Measurements from ENCODE around the gene RNF5.
"Not testable (repeated sequence)": the region's sequence is repeated elsewhere in the genome, so short reads cannot be mapped to it uniquely, and the experiment has no call there.

RNF5 gene, protein sequence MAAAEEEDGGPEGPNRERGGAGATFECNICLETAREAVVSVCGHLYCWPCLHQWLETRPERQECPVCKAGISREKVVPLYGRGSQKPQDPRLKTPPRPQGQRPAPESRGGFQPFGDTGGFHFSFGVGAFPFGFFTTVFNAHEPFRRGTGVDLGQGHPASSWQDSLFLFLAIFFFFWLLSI

DNA sequence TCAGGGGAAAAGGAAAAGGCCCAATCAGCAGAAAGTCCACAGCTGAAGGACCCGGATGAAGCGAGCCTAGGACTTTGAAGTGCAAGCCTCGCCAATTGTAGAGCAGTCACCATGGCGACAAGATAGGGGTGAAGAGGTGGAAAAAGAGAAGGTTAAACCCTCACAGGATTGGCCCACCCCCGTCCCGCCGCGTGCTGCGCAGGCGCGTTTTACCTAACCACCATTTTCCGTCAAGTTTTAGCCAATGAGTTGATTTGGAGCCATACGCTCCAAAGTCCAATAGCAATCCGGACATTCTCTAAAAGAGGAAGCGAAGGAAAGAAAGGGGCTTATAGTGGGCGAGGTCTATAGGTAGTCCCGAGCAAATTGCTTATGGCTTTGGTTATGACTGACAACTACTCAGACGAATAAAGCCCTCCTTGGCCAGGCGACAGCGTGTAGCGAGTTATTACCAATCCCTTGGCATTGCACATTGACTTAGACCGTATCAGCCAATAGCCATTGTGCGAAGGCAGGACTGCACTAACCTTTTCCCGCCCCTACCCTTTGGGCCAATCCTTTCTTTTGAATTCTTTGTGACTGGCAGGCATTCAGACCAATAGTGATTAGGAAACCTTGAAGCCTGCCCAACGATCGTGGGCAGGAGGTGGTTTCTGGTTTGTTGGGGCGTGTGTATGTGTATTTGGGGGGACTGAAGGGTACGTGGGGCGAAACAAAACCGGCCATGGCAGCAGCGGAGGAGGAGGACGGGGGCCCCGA lies at the start of gene RNF5:
TSS of gene RNF5 (plus strand) at position 618 of the 759 bp plus-strand sequence. CDS start at position 725, 107 bp downstream.
- DNase-seq = peak; percentile 100

GRCh38 chr6:32128751-32129296 lies 49.4 kb upstream of the RNF5 start:
- no peak for DNase-seq

GRCh38 chr6:32129297-32130088 lies 48.7 kb upstream of the RNF5 start:
- peak; percentile 61 for DNase-seq

DNA sequence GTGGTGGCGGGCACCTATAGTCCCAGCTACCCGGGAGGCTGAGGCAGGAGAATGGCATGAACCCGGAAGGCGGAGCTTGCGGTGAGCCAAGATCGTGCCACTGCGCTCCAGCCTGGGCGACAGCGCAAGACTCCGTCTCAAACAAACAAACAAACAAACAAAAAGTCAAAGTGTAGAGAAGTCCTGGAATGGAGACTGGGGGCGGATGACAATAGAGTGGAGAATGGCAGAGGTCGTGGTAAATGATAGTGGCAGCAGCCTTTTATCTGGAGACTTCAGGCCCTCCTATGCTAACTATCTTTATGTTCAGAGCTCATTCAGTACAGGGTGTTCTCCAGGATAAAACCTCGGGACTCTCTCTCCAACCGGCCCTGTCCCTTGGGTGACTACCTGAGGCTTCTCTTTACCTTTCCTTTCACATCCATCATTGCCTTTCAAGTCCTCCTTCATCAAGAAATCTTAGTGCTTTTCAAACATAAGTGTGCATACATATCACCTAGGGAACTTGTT lies 46.7 kb upstream of the RNF5 start:
- DNase-seq = no peak

DNA sequence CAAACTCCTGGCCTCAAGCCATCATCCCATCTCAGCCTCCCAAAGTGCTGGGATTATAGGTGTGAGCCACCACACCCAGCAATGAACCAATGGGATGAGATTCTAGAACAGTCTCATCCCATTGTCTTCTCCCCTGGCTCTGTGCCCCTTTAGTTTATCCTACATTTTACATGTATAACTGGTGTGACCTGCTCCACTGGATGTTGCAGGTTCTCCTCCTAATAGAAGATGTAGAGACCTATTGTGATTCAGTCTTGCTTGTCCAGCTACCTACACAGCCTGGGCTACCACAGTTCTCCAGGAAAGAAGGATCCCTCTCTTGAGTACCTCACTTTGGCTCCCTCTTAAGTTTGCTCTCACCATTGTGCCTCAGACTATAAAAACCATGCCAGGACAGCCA lies 46.1 kb upstream of the RNF5 start:
- peak; percentile 11 for DNase-seq

- DNase-seq = no peak
These were observed 44.4 kb upstream of the RNF5 start for GRCh38 chr6:32133786-32134185.

DNA sequence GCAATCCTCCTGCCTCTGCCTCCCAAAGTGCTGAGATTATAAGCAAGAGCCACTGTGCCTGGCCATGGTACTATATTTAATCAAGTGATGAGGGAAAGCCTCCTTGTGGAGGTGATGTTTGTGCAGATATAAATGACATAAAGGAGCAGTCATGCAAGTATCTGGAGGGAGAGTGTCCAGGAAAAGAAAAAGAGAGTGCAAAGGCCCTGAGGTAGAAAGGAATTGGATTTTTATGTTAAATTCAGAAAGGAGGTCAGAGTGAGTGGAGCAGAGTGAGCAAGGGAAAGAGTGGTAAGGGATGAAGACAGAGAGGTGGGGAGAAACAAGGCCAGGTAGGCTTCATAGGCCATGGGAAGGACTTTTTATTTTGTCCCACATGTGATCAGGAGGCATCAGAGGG lies 40.8 kb upstream of the RNF5 start:
- no peak for DNase-seq

GRCh38 chr6:32139590-32139989 lies 38.6 kb upstream of the RNF5 start:
- no peak for DNase-seq

- no peak for DNase-seq
These were observed 37.7 kb upstream of the RNF5 start for GRCh38 chr6:32140420-32141046.

- DNase-seq = not testable (repeated sequence)
These were observed 34.0 kb upstream of the RNF5 start for GRCh38 chr6:32144238-32144637.

DNA sequence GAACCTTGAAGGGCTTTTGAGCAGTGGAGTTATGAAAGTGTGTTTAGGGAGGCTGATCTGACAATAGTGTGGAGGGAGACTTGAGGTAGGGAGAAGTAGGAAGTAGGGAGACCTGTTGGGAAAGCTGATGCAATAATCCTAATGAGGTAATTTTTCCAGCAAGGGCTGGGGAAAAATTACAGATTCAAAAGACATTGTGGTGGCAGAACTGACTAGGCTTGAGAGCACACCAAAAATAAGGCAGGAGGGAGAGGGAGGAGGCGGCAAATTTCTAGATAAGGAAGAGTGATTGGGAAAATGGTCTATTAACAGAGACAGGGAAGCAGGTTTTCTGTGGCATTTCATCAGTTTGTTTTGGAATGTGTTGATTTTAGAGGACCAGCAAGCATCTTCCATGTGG lies 31.9 kb upstream of the RNF5 start:
- no peak for DNase-seq

DNA sequence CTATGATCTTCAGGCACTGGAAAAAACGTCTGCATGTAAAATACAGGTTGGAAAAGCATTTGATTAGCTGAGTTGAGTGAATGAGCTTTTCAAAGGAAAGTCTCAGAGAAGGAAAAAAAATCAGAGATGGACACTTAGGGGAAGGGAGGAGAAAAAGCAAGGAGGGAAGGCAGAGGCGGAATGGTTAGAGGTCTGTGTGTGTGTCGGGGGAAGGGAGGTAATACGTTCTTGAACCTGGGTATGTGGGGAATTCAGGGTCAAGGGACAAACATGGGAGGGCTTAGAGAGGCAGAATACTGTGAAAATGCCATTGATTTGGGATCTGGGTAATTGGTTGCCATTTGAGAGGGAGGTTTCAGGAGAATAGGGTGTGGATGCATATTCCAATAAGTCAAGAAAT lies 31.5 kb upstream of the RNF5 start:
- DNase-seq = no peak

- DNase-seq = no peak
These were observed 30.6 kb upstream of the RNF5 start for GRCh38 chr6:32147401-32148132.

DNA sequence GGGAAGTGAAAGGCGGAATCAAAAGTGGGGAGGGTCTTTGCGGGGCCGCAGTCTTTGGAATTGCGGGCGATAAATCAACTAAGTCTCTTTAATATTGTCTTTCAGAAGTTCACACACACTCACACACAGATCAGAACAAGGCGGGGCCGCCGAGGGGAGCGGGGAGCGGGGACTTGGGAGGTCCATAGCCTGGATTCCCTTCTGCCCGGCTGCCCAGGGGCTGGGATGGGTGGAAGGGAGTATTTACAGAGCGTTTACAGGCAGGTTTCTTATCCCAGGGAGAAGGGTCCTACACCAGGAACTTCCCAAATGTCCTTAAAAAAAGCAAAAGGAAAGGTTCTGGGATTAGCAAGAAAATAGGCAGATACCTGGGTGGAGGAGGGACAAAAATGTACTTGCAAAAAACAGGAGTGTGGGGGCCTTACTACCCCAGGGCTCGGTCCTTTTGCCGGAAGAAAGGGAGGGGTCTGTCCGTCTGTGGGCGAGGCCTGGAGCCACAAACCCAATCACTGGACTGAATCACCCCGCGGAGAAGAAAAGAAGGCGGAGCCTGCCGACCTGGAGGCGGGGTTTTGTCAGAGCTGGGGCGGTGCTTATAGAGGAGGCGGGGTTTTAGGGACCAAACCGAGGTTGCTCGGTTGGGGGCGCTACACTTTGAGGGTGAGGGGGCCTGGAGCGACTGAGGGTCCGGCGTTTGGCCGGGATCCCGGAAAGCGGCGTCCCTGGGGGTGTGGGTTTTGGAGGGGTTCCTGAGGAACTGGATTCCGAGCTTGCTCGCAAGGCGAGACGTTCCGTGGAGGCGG lies 29.7 kb upstream of the RNF5 start:
- DNase-seq = no peak

GRCh38 chr6:32149092-32149755 lies 29.0 kb upstream of the RNF5 start:
- DNase-seq = no peak

- no peak for DNase-seq
These were observed 28.0 kb upstream of the RNF5 start for GRCh38 chr6:32149932-32150870.

DNA sequence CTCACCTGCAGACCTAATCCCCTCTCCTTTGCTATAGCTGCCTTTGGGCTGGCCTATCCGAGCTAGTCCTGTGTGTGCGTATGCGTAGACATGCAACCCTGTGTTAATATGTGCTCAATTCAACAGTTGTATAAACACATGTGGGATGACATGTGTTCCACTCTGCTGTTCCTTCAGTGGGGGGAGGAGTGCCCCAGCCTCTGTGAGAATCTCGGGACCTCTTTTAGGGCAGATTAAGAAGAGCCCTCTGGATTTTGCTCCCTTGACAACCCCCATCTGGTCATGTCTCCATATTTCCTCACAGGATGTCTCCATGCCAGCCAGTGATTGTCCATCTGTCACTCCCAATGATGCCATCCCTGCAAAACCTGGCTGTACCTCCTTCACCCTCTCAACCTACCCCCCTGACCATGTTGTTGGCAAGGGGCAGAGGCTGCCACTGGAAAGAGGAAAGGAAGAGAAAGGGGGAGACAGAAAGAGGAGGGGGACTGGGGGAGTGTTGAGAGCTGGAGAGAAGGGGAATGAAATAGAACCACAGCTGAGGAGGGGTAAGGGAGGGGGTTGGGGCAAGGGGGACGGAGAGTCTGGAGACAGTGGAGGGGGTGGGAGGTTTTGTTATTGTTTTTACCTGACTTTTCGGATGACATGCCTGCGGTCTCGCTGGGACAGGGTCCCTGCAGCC lies 26.9 kb upstream of the RNF5 start:
- DNase-seq = no peak

DNA sequence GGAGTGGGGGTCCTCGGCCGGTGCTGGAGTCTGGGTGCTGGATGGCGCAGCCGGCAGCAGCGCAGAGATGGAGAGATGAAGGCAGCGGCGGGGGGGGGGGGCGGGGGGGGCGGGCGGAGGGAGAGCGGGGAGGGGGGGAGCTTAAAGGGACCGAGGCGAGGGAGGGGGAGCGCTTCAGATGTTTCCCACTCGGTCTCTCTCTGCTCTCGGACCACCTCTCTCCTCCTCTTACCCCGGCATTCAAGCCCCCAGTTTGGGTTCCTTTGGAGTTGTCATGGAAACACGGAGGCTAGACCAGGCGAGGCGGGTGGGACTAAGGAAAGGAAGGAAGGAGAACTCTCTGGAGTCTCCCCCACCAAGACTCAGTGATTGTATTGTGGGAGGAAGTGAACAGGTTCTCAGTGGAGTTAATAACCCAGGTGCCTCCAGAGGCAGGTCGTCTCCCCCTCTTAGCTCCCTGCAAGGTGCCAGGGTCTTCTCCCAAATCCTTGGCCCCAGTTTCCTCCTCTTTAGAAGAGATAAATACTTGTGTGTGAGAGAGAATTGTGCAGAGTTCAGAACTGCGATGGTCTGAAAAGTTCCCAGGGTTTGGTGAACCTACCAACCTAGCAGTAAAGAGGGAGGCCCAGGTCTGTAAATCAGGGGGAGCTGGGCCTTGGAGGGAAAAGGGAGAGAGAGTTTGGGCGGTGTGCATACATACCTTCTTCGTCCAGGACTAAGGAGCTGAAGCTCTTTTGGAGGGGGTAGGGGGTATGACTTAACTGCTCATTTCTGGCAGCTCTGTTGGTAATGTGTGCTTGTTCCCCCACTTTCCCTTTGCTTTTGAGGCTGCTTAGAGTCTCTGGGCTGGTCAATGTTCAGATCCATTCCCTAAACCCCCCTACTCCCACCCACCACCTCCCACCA lies 26.1 kb upstream of the RNF5 start, which contains the start of gene PRRT1:
TSS of gene PRRT1 (minus strand) at position 77 of the 906 bp plus-strand sequence. CDS start 112 bp downstream, outside the sequence.
- DNase-seq = no peak
